OCI-LY1 (cell line): ENCODE results near the gene CALB2.

ENCODE experiments used
- H2AFZ ChIP-seq: fragments of 200-600 bp; sonication (generic), shearing (Covaris generic); 2 replicates; pipeline ENCODE4 v1.6.0; 2014; ENCODE audit warnings: antibody characterized with exemption, mild to moderate bottlenecking, low read length
- H3F3A ChIP-seq: fragments of 200-600 bp; sonication (generic), shearing (Covaris generic); 2 replicates; pipeline ENCODE4 v1.6.0; 2014; ENCODE audit warnings: mild to moderate bottlenecking, antibody characterized with exemption, low read length, moderate library complexity; ENCODE audit not compliant: insufficient read depth
- H3K27ac ChIP-seq: fragments of 200-600 bp; sonication (generic); 2 replicates; pipeline ENCODE4 v1.5.1; 2014; ENCODE audit warnings: low read length, mixed run types, mild to moderate bottlenecking, low read depth; ENCODE audit not compliant: poor library complexity, severe bottlenecking
- H3K27me3 ChIP-seq: fragments of 200-600 bp; sonication (generic); 2 replicates; pipeline ENCODE4 v1.6.0; 2014; ENCODE audit warnings: antibody characterized with exemption, mild to moderate bottlenecking, low read length, moderate library complexity; ENCODE audit not compliant: insufficient read depth
- H3K36me3 ChIP-seq: fragments of 200-600 bp; sonication (generic); 2 replicates; pipeline ENCODE4 v1.6.1; 2014; ENCODE audit warnings: mild to moderate bottlenecking, antibody characterized with exemption, low read length, moderate library complexity, mixed read lengths; ENCODE audit not compliant: insufficient read depth
- H3K4me1 ChIP-seq: fragments of 200-600 bp; sonication (generic); 2 replicates; pipeline ENCODE4 v1.5.1; 2014; ENCODE audit warnings: mild to moderate bottlenecking, low read length, moderate library complexity; ENCODE audit not compliant: insufficient read depth, severe bottlenecking
- H3K4me2 ChIP-seq: fragments of 200-600 bp; sonication (generic), shearing (Covaris generic); 2 replicates; pipeline ENCODE4 v1.6.1; 2014; ENCODE audit warnings: low read length
- H3K4me3 ChIP-seq: fragments of 200-600 bp; sonication (generic); 2 replicates; pipeline ENCODE4 v1.5.1; 2014; ENCODE audit warnings: low read length, low read depth, mild to moderate bottlenecking, mixed read lengths; ENCODE audit not compliant: poor library complexity, severe bottlenecking
- H3K79me2 ChIP-seq: fragments of 200-600 bp; shearing (Covaris generic); 2 replicates; pipeline ENCODE4 v1.6.1; 2016; ENCODE audit warnings: mixed run types, low read length, mixed read lengths; ENCODE audit not compliant: insufficient read depth
- H3K9ac ChIP-seq: fragments of 200-600 bp; sonication (generic), shearing (Covaris generic); 2 replicates; pipeline ENCODE4 v1.6.1; 2014; ENCODE audit warnings: mild to moderate bottlenecking, low read length, mixed read lengths
- H3K9me2 ChIP-seq: fragments of 200-600 bp; sonication (generic), shearing (Covaris generic); 2 replicates; pipeline ENCODE4 v1.6.1; 2014; ENCODE audit warnings: low read depth, mild to moderate bottlenecking, low read length, mixed read lengths
- H3K9me3 ChIP-seq: fragments of 200-600 bp; shearing (Covaris generic); 2 replicates; pipeline ENCODE4 v1.6.1; 2014; ENCODE audit warnings: low read length, mixed read lengths
- H4K20me1 ChIP-seq: fragments of 200-600 bp; sonication (generic), shearing (Covaris generic); 2 replicates; pipeline ENCODE4 v1.6.0; 2016; ENCODE audit warnings: mild to moderate bottlenecking, low read length; ENCODE audit not compliant: insufficient read depth
- EZH2 ChIP-seq: fragments of 200-600 bp; sonication (generic), shearing (Covaris generic); IDR thresholded peaks from 2 replicates; pipeline ENCODE4 v1.8.0; 2017; ENCODE audit warnings: borderline replicate concordance, mixed run types, mild to moderate bottlenecking, antibody characterized with exemption, low read length, moderate library complexity, mixed read lengths
- TF ChIP-seq, protein P1 (sequence below): fragments of 200-600 bp; sonication (generic), shearing (Covaris generic); IDR thresholded peaks from 2 replicates; pipeline ENCODE4 v1.5.1; 2017; ENCODE audit warnings: mild to moderate bottlenecking, antibody characterized with exemption, low read length, moderate library complexity, mixed read lengths

The CALB2 gene

DNA sequence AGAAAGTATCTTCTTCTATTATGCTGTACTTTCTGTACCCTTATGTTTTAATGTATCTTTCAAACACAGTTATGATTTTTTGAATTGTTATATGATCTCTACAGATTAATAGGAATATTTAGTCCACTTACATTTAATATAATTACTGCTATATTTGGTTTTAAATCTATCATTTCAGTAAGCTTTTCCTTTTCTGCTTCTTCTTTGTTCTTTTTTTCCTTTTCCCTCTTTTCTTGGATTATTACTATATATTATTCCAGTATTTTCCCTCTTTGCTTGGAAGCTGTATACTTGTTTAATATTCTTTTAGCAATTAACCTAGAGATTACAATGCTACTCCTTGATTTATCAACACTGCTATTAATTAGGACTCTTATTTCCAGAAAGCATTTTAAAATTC lies 69.9 kb downstream of the CALB2 start:
- Histone ChIP-seq H3K79me2 (no peaks in the 10 kb centered on the region), H3K9me3 (no peaks in the 10 kb centered on the region), H3F3A (no peaks in the 10 kb centered on the region), H2AFZ (no peak overlapping the region), H3K36me3 (no peaks in the 10 kb centered on the region), H3K27me3 (peaks cover 8% of the 10 kb centered on the region), H3K4me2 (no peak overlapping the region), H3K27ac (no peak overlapping the region), H4K20me1 (no peaks in the 10 kb centered on the region), H3K9me2 (no peaks in the 10 kb centered on the region), H3K4me1 (no peaks in the 10 kb centered on the region), H3K9ac (no peak overlapping the region), H3K4me3 (no peak overlapping the region)
- TF ChIP-seq, protein P1, sequence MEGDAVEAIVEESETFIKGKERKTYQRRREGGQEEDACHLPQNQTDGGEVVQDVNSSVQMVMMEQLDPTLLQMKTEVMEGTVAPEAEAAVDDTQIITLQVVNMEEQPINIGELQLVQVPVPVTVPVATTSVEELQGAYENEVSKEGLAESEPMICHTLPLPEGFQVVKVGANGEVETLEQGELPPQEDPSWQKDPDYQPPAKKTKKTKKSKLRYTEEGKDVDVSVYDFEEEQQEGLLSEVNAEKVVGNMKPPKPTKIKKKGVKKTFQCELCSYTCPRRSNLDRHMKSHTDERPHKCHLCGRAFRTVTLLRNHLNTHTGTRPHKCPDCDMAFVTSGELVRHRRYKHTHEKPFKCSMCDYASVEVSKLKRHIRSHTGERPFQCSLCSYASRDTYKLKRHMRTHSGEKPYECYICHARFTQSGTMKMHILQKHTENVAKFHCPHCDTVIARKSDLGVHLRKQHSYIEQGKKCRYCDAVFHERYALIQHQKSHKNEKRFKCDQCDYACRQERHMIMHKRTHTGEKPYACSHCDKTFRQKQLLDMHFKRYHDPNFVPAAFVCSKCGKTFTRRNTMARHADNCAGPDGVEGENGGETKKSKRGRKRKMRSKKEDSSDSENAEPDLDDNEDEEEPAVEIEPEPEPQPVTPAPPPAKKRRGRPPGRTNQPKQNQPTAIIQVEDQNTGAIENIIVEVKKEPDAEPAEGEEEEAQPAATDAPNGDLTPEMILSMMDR, result no peak
- TF ChIP-seq EZH2, result no peak

DNA sequence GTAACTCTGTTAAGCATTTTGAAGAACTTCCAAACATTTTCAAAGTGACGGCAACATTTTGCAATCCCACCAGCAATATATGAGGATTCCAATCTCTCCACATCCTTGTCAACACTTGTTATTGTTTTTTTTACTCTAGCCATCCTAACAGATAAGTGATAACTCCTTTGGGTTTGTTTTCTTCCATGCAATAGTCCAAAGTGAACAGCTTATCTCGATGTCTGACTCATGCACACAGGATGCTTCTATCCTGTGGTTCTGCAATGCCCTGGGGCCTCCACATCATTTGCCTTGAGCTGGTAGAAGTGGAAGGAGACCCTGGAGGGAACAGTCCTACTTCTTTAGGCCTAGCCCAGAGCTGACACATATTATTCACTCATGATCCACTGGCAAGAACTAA lies 70.4 kb downstream of the CALB2 start:
- Histone ChIP-seq H3K9ac (no peak overlapping the region), H3K4me1 (no peaks in the 10 kb centered on the region), H2AFZ (no peak overlapping the region), H3F3A (no peaks in the 10 kb centered on the region), H3K27ac (no peak overlapping the region), H3K36me3 (no peaks in the 10 kb centered on the region), H3K79me2 (no peaks in the 10 kb centered on the region), H4K20me1 (no peaks in the 10 kb centered on the region), H3K4me2 (no peak overlapping the region), H3K9me2 (no peaks in the 10 kb centered on the region), H3K9me3 (no peaks in the 10 kb centered on the region), H3K4me3 (no peak overlapping the region), H3K27me3 (peaks cover 8% of the 10 kb centered on the region)
- TF ChIP-seq EZH2, result no peak
- TF ChIP-seq, protein P1, result no peak

DNA sequence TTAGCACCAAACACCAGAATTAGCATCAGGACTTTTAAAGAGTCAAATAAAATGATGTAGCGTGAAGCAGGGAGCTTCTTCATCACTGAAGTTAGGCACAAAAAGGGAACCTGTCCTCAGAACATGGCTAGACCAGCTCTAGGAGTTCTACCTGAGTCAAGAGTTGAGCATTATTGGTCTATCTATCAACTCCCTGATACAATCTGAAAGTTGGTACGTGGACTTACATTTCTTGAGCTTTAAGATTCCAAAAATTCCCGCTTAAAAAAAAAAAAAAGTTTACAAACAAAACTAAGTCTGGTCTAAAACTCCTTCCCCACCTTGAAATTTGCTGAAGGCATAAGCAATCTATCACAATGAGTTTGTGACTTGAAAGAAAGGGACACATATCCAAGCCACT lies 71.1 kb downstream of the CALB2 start:
- Histone ChIP-seq H3K79me2 (no peaks in the 10 kb centered on the region), H3K4me3 (no peak overlapping the region), H3K9me2 (no peaks in the 10 kb centered on the region), H3K27me3 (peaks cover 8% of the 10 kb centered on the region), H3K9ac (no peak overlapping the region), H3K9me3 (no peaks in the 10 kb centered on the region), H4K20me1 (no peaks in the 10 kb centered on the region), H3K4me1 (no peaks in the 10 kb centered on the region), H3K36me3 (no peaks in the 10 kb centered on the region), H2AFZ (no peak overlapping the region), H3K27ac (no peak overlapping the region), H3K4me2 (no peak overlapping the region), H3F3A (no peaks in the 10 kb centered on the region)
- no peak for TF ChIP-seq EZH2
- TF ChIP-seq, protein P1, result no peak
